GM18868 (cell line): Measurements from ENCODE around the gene TMEM132D.

Experiments
- ATAC-seq: cut with Tn5 transposase; IDR thresholded peaks from one replicate; pipeline ENCODE4 v1.9.1; 2021; ENCODE audit warnings: mild to moderate bottlenecking, moderate library complexity; ENCODE audit not compliant: unreplicated experiment

The TMEM132D gene

DNA sequence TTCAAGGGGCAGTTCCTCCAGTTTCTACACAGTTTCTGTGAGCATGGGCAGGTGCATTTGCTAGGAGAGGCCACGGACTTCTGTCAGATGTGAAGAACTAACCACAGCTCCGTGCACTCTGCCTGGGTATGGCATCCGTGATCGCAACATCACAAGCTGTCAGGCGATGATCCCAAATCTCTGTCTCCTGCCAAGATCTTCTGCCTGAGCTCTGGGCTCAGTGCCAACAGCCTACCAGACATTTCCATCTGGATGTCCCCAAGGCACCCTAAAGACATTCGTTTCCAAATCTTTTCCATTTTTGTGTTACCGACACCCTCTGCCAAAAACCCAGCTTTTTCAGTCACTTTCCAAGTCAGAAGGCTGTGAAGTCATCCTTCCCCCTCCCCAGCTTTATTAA lies 758.4 kb downstream of the TMEM132D start:
- ATAC-seq = no peak

DNA sequence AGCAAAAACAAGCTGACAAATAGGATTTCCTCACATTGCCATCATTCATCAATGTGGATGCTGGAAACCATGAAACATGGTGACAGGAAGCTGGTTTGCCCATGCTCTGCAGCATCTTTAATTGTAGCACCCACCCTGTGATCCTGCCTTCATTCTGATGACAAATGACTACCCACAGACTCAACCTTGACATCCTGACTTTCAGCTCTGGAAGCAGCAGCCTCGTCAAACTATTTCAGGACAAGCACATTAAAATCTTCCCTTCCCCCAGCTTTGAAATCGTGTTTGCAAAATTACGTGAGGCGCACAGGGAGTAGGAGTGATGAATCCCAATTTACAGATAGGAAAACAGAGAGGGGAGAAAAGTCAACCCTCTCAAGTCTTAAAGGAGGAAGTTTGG lies 765.0 kb downstream of the TMEM132D start:
- no peak for ATAC-seq

DNA sequence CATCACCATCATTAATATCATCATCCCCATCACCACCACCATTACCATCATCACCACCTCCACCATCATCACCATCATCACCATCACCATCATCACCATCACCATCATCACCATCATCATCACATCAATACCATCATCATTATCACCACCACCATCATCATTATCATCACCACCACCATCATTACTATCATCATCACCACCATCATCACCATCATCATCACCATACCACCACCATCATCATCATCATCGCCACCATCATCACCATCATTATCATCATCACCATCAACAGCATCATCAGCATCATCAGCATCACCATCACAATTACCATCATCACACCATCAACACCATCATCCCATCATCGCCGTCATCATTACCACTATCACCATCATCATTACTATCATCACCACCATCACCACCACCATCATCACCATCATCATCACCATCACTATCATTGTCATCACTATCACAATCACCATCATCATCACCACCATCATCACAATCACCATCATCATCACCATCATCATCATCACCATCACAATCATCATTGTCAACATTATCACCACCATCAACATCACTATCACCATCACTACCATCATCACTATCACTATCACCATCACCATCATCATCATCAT lies 767.0 kb downstream of the TMEM132D start:
- ATAC-seq = no peak

DNA sequence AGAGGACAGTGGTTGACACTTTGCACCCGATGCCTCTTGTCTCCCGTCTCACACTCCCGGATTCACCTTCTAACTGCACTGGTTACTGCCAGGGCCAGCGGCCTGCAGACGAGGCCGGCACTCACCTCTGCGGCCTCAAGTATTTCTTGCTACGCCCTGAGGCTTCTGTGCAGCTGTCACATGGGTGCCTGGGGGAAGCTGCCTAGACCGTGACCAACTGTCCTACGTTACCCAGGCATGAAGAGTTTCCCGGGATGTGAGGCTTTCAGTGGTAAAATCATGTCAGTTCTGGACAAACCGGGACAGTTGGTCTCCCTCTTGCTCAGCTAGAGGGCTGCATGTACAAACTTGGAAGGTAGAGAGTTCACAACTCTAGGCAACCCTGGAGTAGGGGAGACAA lies 776.1 kb downstream of the TMEM132D start:
- no peak for ATAC-seq

DNA sequence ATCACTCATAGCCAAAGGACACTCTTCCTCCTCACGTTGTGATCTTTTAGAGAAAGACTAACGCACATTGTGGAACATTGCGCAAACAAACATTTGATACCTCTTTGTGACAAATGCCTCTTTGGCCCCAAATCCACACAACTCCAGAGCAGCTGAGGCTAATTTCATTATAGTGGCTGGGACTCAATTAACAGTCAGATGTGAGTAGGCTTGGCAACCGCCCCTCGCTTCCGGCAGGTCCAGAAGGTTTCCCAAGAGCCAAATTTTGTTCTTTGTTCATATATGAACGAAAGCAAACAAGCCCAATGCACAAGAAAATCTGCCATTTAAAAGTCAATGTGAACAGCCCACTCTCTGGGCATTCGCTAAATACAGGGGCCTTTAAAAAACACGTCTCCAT lies 776.6 kb downstream of the TMEM132D start:
- ATAC-seq = no peak

DNA sequence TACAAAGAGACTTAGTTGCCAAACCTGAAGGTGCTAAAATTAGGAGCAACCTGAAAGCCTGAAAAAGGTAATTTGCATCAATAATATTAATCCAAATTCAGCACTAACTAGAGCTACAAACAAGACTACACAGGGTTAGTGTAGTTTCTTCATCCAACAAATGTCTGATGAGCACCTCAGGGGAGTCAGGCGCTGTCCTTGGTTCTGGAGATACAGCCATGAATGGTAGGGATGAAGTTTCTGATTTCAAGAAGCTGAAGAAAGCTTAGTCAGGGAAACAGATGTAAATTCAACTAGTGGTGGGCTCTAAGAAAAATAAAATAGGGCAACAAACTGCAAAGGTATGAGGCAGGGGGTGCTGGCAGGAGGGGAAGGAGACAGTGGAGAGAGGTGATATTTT lies 784.3 kb downstream of the TMEM132D start:
- ATAC-seq = no peak

DNA sequence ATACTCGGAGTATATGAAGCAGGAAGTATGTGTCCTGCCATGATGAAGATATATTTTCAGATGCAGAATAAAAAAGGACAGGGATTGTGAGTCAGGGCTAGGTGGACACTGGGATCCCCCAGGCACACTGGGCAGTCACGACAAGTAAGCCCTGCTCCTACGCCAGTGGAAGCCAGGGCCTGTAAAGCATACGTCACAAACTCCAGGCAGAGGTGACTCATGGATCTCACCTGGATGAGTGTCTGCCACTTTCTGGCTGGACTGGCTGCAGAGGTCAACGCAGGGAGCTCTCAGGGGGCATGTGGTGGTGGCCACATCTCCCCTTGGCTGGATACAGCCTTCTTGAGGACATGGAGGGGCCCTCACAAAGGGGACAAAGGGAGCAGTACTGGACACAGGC lies 788.3 kb downstream of the TMEM132D start:
- ATAC-seq = no peak

DNA sequence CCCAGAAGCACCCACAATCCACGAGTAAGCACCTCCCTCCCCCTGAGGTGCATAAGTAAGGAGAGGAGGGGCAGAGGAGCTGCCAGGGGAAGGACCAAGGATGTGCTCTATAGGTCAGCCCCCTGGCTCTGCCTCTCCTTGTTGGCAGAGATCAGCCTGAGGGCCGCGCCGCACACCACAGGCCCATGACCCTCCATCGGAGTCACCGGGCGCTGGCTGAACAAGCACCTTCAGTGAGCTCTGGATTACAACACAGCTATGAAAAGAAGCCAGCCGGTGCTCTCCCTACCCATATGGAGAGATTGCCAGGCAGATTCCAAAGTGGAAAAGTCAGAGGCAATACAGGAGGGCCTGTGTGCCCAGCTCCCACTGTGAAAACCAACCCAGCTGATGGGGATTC lies 793.2 kb downstream of the TMEM132D start:
- no peak for ATAC-seq

DNA sequence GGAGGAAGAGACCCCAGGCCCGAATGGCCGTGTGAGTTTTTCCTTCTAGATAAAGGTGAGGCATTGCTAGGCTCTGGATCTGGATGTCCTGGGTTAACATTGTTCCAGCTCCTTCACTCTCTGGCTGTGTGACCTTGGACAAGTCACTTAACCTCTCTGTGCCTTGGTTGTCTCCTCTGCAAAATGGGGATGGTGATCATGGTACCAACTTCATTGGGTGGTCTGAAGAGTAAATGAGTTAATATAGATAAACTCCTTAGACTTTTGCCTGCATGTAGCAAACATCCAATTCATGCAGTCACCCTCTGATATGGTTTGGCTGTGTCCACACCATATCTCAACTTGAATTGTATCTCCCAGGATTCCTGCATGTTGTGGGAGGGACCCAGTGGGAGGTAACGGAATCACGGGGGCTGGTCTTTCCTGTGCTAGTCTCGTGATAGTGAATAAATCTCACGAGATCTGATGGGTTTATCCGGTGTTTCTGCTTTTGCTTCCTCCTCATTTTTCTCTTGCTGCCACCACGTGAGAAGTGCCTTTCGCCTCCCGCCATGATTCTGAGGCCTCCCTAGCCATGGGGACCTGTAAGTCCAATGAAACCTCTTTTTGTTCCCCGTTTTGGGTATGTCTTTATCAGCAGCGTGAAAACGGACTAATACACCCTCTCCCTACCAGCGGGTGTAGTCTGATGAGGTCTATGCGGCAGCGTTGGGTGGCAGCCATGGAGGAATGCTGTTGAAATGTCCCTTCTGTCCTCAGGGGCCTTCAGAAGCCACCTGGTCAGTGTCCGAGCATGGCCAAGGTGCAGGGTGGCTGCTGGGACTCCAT lies 794.4 kb downstream of the TMEM132D start:
- ATAC-seq = no peak

DNA sequence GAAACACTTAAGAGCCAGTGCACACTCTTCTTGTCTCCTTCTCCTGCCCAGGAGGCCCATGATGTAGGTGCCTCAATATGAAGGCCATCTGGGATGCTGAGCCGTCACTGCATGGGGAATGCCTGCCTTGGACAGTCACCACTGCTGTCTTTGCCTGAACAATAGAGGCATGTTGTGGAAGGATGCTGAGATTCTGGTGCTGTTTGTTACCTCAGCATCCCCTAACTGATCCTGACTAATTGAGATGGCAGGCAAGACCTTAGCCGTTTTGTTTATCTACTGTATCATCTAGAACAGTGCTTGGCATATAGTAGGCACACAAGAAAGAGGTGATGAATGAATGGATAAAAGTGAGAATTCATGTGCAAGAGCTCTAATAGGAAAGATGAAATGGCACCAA lies 797.1 kb downstream of the TMEM132D start:
- no peak for ATAC-seq

DNA sequence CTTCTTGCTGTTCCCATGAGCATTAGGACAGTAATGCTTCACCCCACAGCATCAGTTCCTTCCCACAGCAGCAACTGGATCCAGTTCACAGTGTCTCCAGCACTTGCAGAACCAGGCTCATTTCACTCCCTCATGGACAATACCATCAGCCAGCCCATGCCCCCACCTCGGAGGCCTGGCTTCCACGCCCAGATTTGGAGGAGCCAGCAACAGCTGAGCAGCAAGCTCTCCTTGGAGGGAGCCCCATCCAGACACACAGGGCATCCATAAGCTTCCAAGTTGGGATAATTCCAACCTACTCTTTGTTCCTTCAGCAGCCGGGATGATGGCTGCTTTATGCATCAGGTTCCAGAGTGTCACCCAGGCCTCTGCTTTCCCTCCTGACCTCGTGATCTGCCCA lies 800.6 kb downstream of the TMEM132D start:
- ATAC-seq = no peak

DNA sequence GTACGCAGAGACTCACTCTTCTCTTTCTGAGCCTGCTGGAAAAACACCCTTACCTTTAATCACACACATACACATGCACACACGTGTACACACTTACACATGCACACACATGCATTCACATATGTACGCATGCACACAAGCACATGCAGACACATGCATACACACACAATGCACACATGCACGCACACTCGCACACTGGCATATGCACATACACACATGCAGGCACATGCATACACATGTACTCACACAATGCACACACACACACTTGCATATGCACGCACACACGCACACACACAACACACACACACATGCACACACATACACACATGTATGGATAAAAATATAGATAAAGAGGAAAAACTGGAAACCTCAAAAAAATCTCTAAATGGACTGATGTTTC lies 801.6 kb downstream of the TMEM132D start:
- no peak for ATAC-seq

DNA sequence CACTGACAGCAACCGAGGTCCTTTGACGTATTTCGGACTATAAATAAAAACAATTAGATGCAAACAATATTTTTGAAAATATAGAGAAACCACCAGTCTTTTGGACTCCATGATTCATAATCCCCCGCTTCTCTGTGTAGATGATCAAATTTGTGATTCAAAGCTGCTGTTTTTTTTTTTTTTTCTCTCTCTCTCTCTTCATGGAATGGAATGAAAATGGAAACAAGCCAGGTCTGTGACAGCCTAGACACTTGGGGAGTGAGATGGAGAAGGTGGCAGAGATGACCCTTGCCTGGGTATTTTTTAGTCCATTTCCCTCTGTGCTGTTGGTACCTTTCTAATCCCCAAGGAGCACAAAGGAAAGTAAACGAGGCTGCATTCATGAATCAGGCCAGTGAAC lies 802.0 kb downstream of the TMEM132D start:
- ATAC-seq = no peak

DNA sequence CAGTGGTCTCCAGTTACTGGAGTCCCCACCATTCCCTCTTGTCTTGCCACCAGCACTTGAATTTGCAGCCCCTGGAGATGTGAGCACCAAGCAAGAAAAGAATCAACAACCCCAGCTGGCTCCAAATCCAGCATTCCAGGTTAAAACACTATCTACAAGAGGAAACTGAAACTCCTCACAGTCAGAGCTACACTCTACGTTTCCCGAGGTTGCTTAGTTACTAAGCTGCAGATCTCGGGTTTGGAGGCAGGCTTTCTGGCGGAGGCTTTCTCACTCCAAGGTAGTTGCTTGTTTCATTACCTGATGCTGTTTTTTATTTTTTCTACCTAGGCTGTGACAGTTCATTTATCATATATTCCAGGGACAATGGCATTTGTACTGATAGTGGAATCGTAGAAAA lies 802.4 kb downstream of the TMEM132D start:
- no peak for ATAC-seq

DNA sequence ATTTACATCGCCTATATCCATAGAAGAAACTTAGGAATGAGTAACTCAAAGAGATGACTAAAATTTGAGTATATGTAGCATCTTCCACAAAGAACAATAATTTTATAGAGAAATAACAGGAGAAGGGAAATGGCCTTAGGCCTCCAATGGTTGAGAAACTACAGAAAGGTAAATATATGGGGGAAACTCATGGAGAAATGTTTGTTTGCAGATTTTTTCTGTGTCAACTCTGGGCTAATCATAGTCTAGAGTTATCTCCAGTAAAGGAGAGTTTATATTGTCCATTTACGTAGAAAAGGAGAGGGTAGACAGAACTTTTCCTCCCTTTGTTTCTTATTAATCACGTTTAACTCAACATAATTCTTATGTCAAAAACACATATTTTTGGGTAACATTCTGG lies 806.4 kb downstream of the TMEM132D start:
- no peak for ATAC-seq

DNA sequence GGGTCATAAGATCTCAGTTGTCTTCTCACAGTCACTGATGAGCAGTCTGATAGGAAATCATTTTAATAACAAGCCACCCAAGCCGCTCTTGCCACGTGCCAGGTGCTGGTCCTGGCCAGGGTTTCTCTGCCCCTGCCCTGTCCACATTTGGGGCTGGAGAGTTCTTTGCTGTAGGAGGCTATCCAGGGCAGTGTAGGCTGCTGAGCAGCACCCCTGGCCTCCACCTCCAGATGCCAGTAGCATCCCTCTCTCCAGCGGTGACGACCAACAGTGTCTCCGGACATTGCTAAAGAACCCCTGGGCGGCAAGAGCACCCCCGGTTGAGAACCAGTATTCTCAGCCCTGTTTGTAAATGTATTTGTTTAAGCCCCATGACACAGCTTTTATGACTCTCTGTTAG lies 806.9 kb downstream of the TMEM132D start:
- ATAC-seq = no peak

DNA sequence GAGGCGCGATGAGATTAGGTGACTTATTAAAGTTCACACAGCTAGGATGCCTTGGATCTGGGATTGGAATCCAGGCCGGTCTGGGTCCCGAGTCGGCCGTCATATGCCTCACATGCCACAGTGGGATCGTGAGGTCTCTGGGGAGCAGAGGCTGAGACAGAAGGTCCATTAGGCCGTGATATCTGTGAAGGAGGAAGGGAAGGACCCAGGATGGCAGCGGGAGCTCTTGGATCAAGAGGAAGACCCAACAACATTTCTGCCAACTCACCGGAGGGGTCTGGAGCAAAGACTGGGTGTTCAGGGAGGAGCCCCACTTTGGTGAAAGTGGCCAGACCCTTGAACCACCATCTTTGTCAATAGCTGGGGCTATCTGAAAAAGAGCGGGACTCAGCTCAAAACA lies 807.6 kb downstream of the TMEM132D start:
- ATAC-seq = no peak

DNA sequence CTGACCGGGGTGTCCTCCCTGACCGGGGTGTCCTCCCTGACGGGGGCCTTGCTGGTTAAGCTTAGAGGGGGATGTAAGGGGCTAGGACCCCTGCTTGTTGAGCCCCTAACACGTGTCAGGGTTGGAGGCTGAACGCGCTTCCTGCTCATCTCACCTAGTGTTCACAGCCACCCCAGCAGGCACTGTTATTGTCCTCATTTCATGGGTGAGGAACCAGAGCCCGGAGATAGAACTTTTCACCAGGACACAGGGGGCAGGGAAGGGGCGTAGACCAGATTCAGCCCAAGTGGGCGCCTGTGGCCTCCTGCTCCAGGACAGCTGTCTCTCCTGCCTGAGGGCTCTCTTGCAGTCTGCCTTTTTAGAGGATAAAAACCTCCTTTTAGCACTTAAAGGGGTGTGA lies 814.2 kb downstream of the TMEM132D start:
- ATAC-seq = no peak

DNA sequence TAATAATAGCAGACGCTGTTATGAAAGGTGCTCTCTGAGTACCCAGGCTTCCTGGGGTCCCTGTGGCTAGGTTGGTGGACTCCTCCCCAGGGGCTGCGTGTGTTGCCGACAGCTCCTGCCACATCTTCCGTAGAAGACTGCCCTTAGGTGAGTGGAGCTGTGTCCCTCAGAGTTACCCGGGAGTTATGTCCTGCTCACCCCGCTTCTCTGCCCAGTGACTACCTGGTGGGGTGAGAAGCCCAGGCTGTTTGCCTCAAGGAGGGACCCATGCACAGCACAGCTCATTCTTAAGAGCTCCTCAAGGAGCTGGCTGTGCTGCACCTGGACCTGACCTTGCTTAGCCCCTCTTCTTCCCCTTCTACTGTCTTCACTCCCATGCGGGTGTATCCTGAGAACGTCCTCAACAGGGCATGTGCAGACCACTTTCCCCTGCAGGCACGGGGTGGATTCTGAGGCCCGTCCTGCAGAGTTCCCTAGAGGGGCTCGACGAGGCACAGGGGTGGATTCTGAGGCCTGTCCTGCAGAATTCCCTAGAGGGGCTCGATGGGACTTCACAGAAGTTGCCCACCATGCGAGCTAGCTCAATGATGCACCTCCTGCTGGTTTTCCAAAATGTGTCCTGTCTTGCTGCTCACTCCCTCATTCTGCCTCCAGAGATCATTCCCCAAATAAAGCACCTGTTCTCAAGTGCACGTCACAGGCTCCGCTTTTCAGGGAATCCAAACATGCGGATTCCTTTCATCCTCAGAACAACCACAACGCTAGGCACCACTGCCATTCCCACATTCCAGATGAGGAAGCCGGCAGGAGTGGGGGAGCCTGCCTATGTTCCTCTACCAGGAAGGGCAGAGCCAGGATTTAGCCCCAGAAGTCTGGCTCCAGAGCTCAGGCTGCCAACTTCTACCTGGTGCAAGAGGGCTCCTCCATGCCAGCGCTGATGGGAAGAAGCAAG lies 818.7 kb downstream of the TMEM132D start:
- ATAC-seq = no peak

DNA sequence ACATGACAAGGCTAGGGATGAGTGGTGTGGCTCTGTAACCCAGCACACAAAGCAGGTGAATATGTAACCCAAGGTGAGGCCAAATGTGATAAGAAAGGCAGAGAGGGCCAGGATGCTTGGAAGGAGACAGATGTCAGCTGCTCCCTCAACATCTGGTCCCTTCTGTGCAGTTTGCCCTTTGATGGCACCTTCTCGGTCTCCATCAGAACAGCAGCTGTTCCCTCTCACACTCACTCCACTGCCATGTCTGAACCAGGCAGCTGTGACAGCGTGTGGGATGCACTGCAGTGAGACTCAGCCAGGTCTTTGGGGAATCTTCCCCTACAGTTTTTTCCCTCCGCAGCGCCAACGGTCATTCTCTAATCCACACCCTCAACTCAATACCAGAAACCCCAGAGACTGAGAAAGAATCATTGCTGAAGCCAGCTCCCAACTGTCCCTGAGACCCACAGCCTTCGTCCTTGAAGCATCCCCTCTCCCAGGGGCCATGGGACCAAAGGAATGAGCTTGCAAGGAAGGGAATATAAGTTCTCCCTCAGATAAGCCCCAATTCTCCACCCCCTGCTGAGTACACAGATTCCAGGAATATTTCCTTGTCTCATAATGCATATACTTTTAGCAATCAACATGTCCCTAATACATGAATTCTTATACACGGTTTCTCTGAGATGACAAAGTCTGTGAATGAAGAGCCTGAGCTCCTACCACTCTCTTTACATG lies 820.5 kb downstream of the TMEM132D start:
- ATAC-seq = no peak

DNA sequence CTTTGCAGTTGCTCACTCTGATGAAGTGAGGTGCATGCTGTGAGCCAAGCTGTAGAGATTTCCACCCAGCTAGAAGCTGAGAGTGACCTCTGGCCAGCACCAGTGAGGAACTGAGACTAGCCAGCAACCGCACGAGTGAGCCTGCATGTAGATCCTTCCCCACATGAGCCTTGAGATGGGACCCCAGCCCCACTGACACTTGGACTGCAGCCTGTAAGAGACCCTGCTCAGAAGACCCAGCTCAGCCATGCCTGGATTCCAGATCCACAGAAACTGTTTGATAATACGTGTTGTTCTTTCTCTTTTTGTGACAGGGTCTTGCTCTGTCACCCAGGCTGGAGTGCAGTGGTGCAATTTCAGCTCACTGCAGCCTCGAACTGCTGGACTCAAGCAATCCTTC lies 821.4 kb downstream of the TMEM132D start:
- ATAC-seq = no peak
